NCI-H2227 treated with DMSO at 0.1 percent for 48 hours (cell line): ENCODE data around the gene SEC14L6.
"Not testable (repeated sequence)": the region's sequence is repeated elsewhere in the genome, so short reads cannot be mapped to it uniquely, and the experiment has no call there.

Experiments used
- DNase-seq: peaks from one replicate; lab custom pipeline; 2025; lab: John Stamatoyannopoulos, UW

Gene SEC14L6

GRCh38 chr22:30566125-30566524 is 19.6 kb upstream of the SEC14L6 start:
- DNase-seq, result no peak

- no peak for DNase-seq
These were observed 18.8 kb upstream of the SEC14L6 start for GRCh38 chr22:30565341-30565740.

- no peak for DNase-seq
These were observed 18.2 kb upstream of the SEC14L6 start for GRCh38 chr22:30564761-30565119.

- DNase-seq, result no peak
These were observed 17.7 kb upstream of the SEC14L6 start for GRCh38 chr22:30564045-30564760.

GRCh38 chr22:30562366-30562765 is 15.8 kb upstream of the SEC14L6 start:
- no peak for DNase-seq

GRCh38 chr22:30561402-30562189 is 15.1 kb upstream of the SEC14L6 start:
- DNase-seq, result no peak

GRCh38 chr22:30560643-30561202 is 14.2 kb upstream of the SEC14L6 start:
- not testable (repeated sequence) for DNase-seq

- DNase-seq, result no peak
These were observed 13.3 kb upstream of the SEC14L6 start for GRCh38 chr22:30559889-30560288.

GRCh38 chr22:30557243-30557642 is 10.7 kb upstream of the SEC14L6 start:
- no peak for DNase-seq

GRCh38 chr22:30556388-30556787 is 9.8 kb upstream of the SEC14L6 start:
- no peak for DNase-seq

GRCh38 chr22:30555282-30556210 is 9.0 kb upstream of the SEC14L6 start:
- DNase-seq, result no peak

GRCh38 chr22:30553971-30554370 is 7.4 kb upstream of the SEC14L6 start:
- no peak for DNase-seq

- no peak for DNase-seq
These were observed 6.2 kb upstream of the SEC14L6 start for GRCh38 chr22:30552719-30553118.

- not testable (repeated sequence) for DNase-seq
These were observed 5.3 kb upstream of the SEC14L6 start for GRCh38 chr22:30551813-30552212.

- no peak for DNase-seq
These were observed 647 bp upstream of the SEC14L6 start for GRCh38 chr22:30547188-30547587.

GRCh38 chr22:30542811-30543188 is 3.7 kb downstream of the SEC14L6 start:
- no peak for DNase-seq

- no peak for DNase-seq
These were observed 4.4 kb downstream of the SEC14L6 start for GRCh38 chr22:30541961-30542810.

GRCh38 chr22:30541511-30541910 is 5.0 kb downstream of the SEC14L6 start:
- DNase-seq, result not testable (repeated sequence)

GRCh38 chr22:30539368-30539767 is 7.2 kb downstream of the SEC14L6 start:
- no peak for DNase-seq

GRCh38 chr22:30538280-30538679 is 8.3 kb downstream of the SEC14L6 start:
- no peak for DNase-seq

GRCh38 chr22:30537083-30537731 is 9.3 kb downstream of the SEC14L6 start:
- no peak for DNase-seq
